Gastroesophageal sphincter (tissue), 4 donors: ENCODE data around the gene SLC44A1. TPM values are rescaled to one million over a fixed set of nuclear protein-coding genes. Genes with fewer than 3 reads are reported as not detected.

Source experiments
- ATAC-seq: fragments of 150-250 bp; one replicate; pipeline ENCODE4 v1.9.1; 2016; ENCODE audit warnings: mild to moderate bottlenecking, moderate library complexity
- H3K27ac ChIP-seq, 4 donors: fragments of 200-600 bp; sonication (generic) in 3 of 4; 1 replicate in 3 of 4; 2 replicates in 1 of 4; pipeline ENCODE4 v1.5.1; 2016 to 2019
- H3K27me3 ChIP-seq: fragments of 200-600 bp; sonication (generic); one replicate; pipeline ENCODE4 v1.5.1; 2019
- H3K36me3 ChIP-seq, 2 donors: fragments of 200-600 bp; sonication (generic); one replicate each; pipeline ENCODE4 v1.5.1; 2019; ENCODE audit warnings: control low read depth in 1 of 2
- H3K4me1 ChIP-seq, 3 donors: fragments of 200-600 bp; sonication (generic); 1 replicate in 2 of 3; 2 replicates in 1 of 3; pipeline ENCODE4 v1.5.1; 2016 to 2019; ENCODE audit warnings: control low read depth in 2 of 3
- H3K4me3 ChIP-seq, 2 donors: fragments of 200-600 bp; sonication (generic); one replicate each; pipeline ENCODE4 v1.5.1; 2019; ENCODE audit warnings: mild to moderate bottlenecking in 1 of 2, moderate library complexity in 1 of 2
- H3K9me3 ChIP-seq, 3 donors: fragments of 200-600 bp; sonication (generic); one replicate each; pipeline ENCODE4 v1.5.1; 2017 to 2019; ENCODE audit warnings: control low read depth in 2 of 3
- CTCF ChIP-seq, 4 experiments: fragments of 200-600 bp in 2 of 4; fragments of 450-650 bp in 2 of 4; sonication (generic) in 1 of 4; IDR thresholded peaks; one replicate each; pipeline ENCODE4 v1.5.1; 2017 to 2019; ENCODE audit warnings: antibody characterized with exemption in 4 of 4, mild to moderate bottlenecking in 2 of 4, moderate library complexity in 2 of 4
- EP300 ChIP-seq: sonication (generic); formaldehyde crosslinking; IDR thresholded peaks from one replicate; pipeline ENCODE4 v1.6.1; 2017; ENCODE audit warnings: antibody characterized with exemption, mild to moderate bottlenecking
- POLR2A ChIP-seq, 2 donors: fragments of 450-650 bp; IDR thresholded peaks; one replicate each; pipeline ENCODE4 v1.6.1; 2017; ENCODE audit warnings: antibody characterized with exemption in 2 of 2, mild to moderate bottlenecking in 2 of 2, moderate library complexity in 1 of 2
- POLR2AphosphoS5 ChIP-seq: sonication (generic); formaldehyde crosslinking; IDR thresholded peaks from one replicate; pipeline ENCODE4 v1.6.1; 2017; ENCODE audit warnings: antibody characterized with exemption
- WGBS, 2 donors: methylation state at CpG; one replicate each; pipeline ENCODE4 v1.1.5; 2018; ENCODE audit warnings: low coverage in 1 of 2; 5-methylcytosine and 5-hydroxymethylcytosine counted together
- total RNA-seq, 4 donors: library from RNA; depleted of rRNA; stranded (reverse); fragments of >200 nt; gene quantifications; one replicate each; pipeline ENCODE4 v1.1.0, GENCODE V29; 2016

The SLC44A1 gene
- total RNA-seq, 4 donors from 2014 or later, result 27.9 to 49.1 (median 30.6) TPM

- Histone ChIP-seq H3K27ac (peak overlapping the region in 3 of 4 donors; percentile 27 to 79 (median 55)), H3K4me1 (peaks cover 0 to 60% (median 16%) of the 10 kb centered on the region in 3 donors), H3K27me3 (no peaks in the 10 kb centered on the region), H3K4me3 (no peak overlapping the region), H3K36me3 (no peaks in the 10 kb centered on the region), H3K9me3 (no peaks in the 10 kb centered on the region)
- ATAC-seq, result no peak
- 25 to 63% methylated on average over 1 to 2 of the region's 2 CpGs for WGBS, 2 donors
- TF ChIP-seq CTCF (IDR thresholded peaks at IDR 0.05) (no peak), POLR2A (IDR thresholded peaks at IDR 0.05) (no peak), EP300 (no peak), POLR2AphosphoS5 (no peak)
Measured at GRCh38 chr9:105242062-105242461, 2.4 kb upstream of the SLC44A1 start.

GRCh38 chr9:105242557-105242956 is 1.9 kb upstream of the SLC44A1 start:
- no peak for ATAC-seq
- Histone ChIP-seq H3K4me3 (no peak overlapping the region), H3K27me3 (no peaks in the 10 kb centered on the region), H3K4me1 (peaks cover 0 to 65% (median 16%) of the 10 kb centered on the region in 3 donors), H3K36me3 (no peaks in the 10 kb centered on the region), H3K27ac (peak overlapping the region; percentile 24 to 79 (median 41)), H3K9me3 (no peaks in the 10 kb centered on the region)
- WGBS, 2 donors, result 8 to 22% methylated on average over 4 of the region's 4 CpGs
- no peak for TF ChIP-seq CTCF (IDR thresholded peaks at IDR 0.05)
- no peak for TF ChIP-seq POLR2AphosphoS5
- TF ChIP-seq EP300, result no peak
- no peak for TF ChIP-seq POLR2A (IDR thresholded peaks at IDR 0.05)

GRCh38 chr9:105243015-105243686 is 1.3 kb upstream of the SLC44A1 start:
- ATAC-seq, result no peak
- Histone ChIP-seq H3K27me3 (no peaks in the 10 kb centered on the region), H3K27ac (peak overlapping the region; percentile 24 to 79 (median 41)), H3K4me3 (no peak overlapping the region), H3K36me3 (no peaks in the 10 kb centered on the region), H3K9me3 (no peaks in the 10 kb centered on the region), H3K4me1 (peaks cover 0 to 71% (median 16%) of the 10 kb centered on the region in 3 donors)
- 43 to 46% methylated on average over 5 of the region's 5 CpGs for WGBS, 2 donors
- no peak for TF ChIP-seq POLR2AphosphoS5
- no peak for TF ChIP-seq EP300
- no peak for TF ChIP-seq POLR2A (IDR thresholded peaks at IDR 0.05)
- no peak for TF ChIP-seq CTCF (IDR thresholded peaks at IDR 0.05)

GRCh38 chr9:105244734-105245028 is 230 bp downstream of the SLC44A1 start:
- peak overlapping the region; percentile 54 to 97 for H3K4me3 ChIP-seq
- peaks cover 0 to 67% (median 16%) of the 10 kb centered on the region in 3 donors for H3K4me1 ChIP-seq
- TF ChIP-seq EP300, result no peak
- TF ChIP-seq POLR2AphosphoS5, result no peak
- TF ChIP-seq POLR2A (IDR thresholded peaks at IDR 0.05), result no peak
- no peak for TF ChIP-seq CTCF (IDR thresholded peaks at IDR 0.05)
- H3K9me3 ChIP-seq, result no peaks in the 10 kb centered on the region
- WGBS, 2 donors, result no CpG with 5 or more reads among the region's 48 CpGs
- no peaks in the 10 kb centered on the region for H3K27me3 ChIP-seq
- ATAC-seq, result no peak
- H3K36me3 ChIP-seq, result no peaks in the 10 kb centered on the region
- H3K27ac ChIP-seq, result peak overlapping the region in 3 of 4 donors; percentile 75 to 84 (median 79)
